Activated CD4-positive, alpha-beta T cell treated with anti-CD3 and anti-CD28 coated beads, Interleukin-2, Interleukin-6, amounts not matched to agents 100 ng/mL and 50 ng/mL, durations not matched to agents 16 hours and 8 hours (primary cell): ENCODE results near the gene PTRH1.

Experiments
- DNase-seq: peaks from one replicate; pipeline ENCODE4 v3.0.0-alpha.2; 2020

PTRH1 gene

DNA sequence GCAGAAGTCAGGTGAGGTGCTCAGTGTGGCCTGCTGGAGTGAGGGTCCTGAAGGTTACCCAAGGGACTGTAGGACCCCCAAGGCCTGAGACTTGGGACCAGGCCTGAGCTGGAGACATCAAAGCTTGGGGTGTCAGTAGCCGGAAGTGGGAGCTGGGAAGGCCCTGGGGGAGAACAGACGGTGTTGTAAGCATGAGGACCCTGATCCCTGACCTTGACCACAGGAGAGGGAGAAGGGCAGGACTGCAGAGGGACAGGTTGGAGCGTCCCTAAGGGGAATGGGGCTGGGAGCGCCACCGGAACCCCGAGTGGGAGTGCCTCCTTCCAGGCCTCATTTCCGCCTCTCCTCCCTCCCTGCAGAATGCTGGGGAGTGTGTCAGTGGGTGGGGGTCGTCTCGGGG is 949 bp upstream of the PTRH1 start:
- DNase-seq: no peak

DNA sequence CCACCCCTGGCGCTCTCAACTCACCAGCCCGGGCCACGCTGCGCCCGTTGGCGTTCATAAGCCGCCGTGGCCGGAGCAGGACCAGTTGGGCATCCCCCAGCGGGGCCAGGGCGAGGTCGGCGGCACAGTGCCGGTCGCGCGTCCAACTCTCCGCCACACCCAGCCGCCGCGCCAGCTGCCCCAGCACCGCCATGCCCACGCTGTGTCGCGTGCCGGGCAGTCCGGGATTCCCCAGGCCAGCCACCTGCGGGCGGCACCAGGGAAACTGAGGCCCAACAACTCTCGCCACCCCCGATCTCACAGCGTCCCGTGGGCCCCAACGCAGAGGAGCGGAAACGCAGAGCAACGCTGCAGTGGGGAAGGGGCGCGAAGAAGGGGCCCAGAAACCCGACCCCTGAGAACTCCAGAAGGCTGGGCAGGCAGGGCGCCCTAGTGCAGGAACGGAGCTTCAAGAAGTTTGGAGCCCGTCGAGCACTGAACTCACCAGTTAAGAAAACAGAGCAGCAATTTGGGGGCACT is 453 bp downstream of the PTRH1 start:
- DNase-seq: peak; percentile 23

DNA sequence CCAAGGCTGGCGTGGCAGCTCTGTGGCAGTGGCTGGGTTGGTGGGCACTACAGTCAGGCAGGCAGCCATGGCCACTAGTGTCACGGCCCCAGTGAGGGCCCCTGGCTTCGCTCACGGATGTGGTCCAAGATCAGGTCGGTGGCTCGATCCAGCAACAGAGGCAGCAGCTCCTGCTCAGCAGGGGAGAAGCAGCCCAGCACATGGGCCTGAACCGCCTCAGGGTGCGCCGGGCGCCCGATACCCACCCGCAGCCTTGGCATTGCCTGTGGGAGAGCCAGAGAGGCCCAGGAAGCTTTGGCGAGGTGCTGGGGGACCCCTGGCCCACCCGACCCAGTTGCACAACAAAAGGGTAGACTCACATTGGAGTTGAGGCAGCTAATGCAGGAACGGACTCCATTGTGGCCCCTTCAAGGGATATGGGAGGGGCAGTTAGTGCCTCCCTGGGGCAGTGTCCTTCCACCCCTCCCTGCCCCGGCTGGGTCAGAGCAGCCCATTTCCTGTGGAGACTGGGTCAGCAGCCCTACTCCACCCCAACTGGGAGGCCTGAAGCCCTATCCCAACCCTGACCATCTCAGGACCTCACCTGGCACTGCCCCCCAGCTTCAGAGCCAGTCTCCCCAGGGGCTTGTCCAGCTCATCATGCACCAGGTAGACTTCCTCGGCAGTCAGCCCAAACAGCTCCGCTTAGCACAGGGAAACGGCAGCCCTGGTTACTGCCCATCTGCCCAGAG is 1.3 kb downstream of the PTRH1 start:
- DNase-seq: no peak

DNA sequence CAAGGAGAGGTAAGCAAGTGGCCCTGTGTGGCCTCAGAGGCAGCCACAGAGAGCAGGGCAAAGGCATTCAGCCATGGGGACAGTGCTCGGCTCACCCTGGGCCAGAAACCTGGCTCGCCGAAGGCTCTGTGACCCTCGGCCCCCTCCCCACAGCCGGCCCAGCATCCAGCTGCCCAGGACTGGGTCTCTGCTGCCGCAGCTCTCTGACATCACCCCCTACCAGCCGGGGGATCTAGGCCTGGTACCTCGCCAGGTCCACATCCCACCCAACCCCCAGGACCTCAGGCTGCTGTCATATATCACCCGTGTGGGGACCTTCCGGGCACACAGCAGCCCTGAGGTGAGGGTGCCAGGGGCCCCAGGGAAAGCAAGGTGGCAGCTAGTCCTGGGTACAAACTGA is 2.6 kb downstream of the PTRH1 start:
- DNase-seq: no peak

DNA sequence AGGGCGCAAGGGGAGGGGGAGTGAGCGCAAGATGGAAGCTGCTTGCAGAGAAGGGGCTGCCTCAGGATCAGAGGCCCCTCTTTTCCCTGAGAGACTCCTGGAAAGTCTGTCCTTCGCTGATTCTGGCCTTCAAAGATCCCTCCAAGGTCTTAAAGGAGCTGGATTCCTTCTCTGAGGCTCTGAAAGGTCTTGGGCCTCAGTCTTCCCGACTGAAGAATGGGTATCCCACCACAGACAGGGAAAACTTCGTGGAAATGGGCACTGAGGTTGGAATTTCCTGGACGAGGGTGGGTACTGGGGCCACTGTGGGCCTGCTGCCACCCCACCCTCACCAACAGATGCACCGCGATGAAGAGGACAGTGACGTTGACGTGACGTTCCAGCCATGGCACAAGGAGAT is 3.1 kb downstream of the PTRH1 start:
- no peak for DNase-seq

DNA sequence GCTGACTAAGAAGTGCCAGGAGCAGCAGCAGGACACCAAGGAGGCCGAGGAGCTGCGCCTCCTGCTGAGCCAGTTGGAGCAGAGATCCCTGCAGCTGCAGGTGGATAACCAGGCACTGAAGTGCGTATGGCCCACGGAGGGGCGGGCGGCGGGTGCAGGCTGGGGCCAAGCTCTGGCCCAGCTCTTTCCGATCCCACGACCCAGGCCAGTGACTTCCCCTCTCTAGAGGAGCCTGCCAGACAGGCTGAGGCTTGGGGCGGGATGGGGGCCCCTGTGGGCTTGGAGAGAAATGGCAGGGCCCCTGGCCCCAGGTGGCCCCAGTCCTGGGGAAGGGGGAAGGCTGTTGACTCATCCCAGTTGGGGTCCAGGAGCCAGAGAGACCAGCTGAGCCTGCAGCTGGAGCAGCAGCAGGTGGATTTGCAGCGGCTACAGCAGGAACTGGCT is 3.6 kb downstream of the PTRH1 start:
- no peak for DNase-seq

DNA sequence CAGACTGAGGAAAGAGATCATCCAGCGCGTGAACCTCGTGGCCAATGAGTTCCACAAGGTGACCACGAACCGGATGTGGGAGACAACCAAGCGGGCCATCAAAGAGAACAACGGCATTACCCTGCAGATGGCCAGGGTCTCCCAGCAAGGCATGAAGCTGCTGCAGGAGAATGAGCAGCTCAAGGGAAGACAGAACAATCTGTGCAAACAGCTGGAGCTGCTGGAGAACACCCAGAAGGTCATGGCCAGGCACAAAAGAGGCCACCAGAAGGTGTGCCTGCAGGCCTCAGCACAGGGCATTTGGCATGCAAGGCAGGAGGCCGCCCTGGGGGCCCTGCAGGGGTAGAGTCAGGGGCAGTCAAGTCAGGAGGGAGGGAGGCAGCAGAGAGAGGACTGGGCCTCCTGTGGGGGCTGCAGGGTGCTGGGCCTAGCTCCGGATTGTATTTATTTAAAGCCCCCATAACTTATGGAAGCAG is 4.2 kb downstream of the PTRH1 start:
- peak; percentile 24 for DNase-seq

DNA sequence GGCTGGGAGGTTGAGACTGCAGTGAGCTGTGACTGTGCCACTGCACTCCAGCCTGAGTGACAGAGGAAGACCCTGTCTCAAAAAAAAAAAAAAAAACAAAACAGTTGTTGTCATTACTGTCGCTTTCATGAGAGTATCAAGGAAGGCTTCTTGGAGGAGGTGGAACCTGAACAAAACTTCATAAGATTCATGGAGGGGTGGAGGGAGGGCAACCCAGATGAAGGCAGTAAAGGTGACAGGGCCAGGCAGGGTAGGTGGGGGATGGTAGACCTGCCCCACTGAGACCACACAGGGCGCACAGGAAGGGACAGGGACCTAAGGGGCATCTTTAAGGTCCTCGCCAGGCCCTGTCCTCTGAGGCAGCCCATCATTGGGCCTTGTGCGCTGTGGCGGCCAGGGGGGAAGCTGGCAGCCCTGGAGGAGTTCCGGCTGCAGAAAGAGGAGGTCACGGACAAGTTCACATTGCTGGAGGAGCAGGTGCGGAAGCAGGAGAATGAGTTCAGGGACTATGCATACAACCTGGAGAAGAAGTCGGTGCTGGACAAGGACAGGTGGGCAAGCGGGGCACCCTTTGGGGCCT is 5.2 kb downstream of the PTRH1 start:
- no peak for DNase-seq

DNA sequence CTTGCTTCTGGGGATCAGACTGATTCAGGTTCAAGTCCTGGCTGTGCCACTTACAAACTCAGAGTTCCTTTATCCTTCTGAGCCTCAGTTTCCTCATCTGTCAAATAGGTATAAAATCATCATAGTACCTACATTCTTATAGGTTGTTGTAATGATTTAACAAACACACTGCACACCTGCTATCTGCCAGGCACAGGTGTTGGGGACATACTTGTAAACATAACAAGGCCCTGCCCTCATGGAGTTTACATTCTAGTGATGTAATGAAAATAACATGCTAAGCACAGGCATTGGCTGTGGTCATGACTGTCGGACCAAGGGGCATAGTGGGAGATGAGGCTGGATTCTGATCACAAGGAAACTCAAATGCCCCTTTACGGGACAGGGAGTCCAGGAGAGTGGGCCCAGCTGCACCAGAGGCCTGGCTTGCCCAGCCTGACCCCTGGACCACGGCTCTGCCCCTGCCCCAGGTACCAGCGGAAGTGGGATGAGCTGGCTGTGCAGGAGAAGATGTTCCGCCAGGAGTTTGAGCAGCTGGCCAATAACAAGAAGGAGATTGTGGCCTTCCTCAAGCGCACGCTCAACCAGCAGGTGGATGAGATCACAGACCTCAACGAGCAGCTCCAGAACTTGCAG is 6.4 kb downstream of the PTRH1 start:
- DNase-seq: no peak

DNA sequence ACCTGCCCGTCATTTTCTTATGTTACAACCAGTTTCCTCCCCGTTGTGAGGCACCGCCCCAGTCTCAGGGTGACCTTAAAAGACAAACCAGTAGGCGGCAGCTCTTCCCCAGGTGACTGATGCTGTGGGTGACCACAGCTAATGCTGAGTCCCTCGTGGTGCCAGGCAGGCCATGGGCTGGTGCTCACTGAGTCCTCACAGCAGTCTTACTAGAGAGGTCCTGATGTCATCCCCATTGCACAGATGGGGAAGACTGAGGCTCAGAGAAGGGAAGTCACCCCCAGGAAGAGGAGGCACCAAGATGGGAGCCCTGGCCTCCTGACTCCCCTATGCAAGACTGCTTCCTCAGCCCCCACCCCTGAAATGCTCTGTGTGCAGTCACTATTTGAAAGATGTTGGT is 7.7 kb downstream of the PTRH1 start:
- DNase-seq: peak; percentile 43

DNA sequence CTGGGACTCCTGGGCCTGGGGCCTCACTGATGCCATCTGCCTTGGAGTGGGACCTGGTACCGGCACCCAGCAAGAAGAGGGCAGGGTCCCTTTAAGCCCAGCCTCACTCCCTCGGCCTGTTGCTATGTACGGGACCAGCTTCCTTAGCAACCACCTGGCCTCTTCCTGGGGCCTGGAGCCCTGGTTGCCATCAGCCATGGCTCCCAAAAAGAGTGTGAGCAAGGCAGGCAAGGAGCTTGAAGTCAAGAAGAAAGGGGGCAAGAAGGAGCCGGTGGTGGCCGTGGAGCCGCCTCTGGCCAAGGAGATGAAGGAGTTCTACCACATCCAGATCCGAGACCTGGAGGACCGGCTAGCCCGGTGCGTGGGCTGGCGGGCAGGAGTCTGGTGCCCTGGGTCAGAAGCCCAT is 8.6 kb downstream of the PTRH1 start, which contains the start of gene CFAP157:
Gene CFAP157 (plus strand): TSS at position 153 of the 406 bp plus-strand sequence. CDS start 44 bp downstream, at position 197.
- DNase-seq: no peak

DNA sequence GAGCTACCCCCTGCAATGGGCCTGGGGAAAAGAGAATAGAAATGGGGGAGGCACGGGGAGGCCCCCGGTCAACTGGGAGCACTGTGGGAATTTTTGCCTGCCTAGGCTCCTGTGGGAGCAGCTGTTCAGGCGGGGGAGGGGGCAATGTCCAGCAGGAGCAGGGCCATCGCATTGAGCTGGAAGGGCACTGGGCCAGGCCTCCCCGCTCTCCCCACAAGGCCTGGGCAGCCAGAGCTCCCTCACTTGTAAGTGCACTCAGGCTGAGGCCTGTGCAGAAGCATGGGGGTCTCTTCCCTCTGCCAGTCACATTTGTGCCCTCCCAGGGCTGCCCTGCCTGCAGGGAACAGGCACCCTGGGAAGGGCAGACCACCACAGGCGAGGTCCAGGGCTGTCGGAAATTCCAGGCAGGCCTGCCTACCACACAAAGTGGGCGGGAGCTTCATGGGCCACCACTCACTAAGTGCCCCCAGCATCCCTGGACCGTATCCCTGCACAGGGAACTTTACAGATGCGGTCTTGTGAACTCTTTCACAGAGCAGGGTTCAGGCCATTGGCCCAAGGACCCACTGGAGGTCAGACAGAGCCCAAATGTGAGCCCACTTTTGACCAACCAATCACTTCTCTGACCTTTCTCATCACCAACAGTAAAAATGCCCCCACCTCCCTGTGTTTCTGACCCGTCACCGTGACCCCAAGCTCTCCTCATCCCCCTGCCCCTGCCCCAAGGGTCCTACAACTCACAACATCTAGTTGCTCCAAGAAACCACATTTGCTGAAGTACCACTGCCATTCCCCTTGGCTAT is 9.7 kb downstream of the PTRH1 start:
- no peak for DNase-seq

DNA sequence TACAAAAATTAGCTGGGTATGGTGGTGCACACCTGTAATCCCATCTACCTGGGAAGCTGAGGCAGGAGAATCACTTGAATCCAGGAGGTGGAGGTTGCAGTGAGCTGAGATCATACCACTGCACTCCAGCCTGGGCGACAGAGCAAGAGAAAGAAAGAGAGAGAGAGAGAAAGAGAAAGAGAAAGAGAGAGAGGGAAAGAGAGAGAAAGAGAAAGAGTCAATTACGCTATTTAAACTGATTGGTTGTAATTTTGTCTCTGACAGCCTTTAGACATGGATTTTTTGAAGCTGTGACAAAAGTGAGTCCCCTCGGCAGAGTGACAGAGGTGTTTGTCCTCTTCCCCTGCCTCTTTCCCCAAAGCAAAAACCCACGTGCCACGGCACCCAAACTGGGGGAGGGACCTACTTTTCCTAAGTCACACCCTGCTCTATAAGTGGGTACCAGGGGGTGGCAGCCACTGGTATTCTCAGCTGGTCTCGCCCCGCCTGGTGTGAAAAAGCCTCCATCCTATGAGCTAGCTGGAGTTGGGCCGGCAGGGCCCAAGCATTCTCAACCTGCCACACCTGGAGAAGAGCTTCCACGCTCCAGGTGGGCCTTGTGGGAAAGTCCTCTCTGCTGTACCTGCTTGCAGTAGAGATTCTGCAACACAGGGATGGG is 12.0 kb downstream of the PTRH1 start:
- DNase-seq: no peak

DNA sequence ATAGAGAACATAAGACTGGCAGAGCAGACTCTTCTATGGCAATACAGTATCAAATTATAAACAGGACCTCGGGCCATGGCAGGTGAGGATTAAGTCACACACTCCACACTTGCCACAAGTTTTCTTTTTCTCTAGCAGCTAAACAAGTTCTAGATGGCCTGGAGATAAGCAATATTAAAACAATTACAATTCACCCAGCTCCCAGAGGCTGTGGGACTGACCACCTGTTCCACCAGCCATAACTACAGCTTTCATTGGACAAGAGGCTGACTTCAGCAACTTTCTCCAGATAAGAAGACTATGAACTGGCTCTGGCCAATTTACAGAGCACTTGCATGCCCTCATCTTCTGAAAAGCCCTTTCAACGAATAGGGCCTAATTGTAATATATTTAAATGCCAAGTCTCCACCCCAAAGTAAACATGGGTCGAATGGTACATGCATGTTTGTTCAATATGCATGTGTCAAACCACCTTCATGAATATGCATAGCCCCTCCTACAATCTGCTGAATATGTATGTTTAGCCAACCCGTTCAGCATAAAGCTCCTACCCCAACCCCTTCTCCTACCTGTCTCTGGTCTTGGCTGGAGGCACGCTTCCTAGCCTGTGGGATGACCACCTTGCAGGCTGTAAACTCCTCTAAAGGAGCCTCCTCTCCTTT is 14.7 kb downstream of the PTRH1 start:
- DNase-seq: no peak

DNA sequence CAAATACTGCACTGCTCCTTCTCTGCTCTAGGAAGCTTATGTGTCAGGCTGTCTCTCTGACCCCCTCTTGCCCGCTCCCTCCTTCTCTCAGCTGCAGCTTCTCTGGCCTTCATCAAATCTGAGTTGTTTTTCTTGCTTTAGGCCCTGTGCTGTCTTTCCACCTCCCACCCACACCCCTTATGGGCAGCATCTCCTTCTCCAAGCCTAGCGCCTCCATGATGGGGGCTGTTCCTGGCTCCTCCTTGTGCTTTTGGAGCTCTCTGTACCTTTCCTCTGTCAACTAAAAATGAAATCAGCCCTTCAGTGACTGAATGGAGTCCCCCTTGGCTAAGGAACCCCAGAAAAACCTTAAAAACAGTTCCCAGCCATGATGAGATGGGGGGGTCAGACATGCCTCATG is 15.3 kb downstream of the PTRH1 start:
- no peak for DNase-seq

DNA sequence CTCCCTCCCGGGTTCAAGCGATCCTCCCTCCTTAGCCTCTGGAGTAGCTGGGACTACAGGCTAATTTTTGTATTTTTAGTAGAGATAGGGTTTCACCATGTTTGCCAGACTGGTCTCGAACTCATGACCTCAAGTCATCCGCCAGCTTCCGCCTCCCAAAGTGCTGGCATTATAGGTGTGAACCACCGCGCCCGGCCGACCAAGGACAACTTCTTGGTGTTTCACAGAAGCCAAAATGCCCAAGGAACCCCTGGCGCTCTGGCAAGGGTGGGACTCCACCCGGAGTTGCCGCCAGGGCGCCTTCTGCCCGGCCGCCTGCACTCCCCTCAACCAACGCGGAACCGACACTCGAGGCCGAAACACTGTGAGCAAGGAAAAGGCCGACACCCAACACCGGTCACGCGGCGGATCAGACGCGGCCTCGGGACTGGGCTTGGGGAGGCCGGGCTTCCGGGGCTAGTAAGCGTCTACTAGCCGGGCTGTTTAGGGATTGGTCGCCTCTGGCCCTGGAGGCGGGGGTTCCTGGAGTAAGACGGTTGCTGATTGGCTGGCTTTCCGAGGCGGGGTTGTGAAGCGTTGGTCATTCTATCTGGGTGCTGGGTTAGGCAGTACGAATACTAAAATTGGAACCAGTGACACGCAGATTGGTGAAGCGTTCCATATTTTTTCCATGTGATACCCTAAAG is 16.3 kb downstream of the PTRH1 start:
- DNase-seq: peak; percentile 93

DNA sequence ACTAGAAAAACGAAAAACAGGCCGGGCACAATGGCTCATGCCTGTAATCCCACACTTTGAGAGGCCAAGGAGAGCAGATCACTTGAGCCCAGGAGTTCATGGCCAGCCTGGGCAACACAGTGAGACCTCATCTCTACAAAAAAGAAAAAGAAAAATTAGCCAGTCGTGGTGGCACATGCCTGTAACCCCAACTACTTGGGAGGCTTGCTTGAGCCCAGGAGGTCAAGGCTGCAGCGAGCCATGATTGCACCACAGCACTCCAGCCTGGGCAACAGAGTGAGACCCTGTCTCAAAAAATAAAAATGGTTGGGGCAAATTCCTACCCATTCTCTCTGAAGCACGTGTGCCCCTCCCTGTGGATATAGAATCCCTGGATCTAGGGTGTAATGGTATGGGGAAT is 17.1 kb downstream of the PTRH1 start:
- DNase-seq: no peak

DNA sequence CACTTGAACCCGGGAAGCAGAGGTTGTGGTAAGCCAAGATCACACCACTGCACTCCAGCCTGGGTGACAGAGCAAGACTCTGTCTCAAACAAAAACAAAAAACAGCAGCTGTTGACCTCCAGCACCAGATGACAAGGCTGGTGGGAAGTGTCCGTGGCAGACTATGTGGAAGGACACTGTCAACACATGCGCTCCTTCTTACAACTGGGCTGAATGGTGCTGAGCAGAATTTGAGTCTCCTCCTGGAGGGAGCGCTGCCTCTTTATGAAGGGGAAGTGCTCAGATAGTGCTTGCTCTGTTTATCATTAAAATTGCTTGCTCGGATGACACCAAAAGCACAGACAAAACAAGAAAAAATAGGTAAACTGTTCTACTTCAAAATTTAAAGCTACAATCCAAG is 17.9 kb downstream of the PTRH1 start:
- DNase-seq: no peak

DNA sequence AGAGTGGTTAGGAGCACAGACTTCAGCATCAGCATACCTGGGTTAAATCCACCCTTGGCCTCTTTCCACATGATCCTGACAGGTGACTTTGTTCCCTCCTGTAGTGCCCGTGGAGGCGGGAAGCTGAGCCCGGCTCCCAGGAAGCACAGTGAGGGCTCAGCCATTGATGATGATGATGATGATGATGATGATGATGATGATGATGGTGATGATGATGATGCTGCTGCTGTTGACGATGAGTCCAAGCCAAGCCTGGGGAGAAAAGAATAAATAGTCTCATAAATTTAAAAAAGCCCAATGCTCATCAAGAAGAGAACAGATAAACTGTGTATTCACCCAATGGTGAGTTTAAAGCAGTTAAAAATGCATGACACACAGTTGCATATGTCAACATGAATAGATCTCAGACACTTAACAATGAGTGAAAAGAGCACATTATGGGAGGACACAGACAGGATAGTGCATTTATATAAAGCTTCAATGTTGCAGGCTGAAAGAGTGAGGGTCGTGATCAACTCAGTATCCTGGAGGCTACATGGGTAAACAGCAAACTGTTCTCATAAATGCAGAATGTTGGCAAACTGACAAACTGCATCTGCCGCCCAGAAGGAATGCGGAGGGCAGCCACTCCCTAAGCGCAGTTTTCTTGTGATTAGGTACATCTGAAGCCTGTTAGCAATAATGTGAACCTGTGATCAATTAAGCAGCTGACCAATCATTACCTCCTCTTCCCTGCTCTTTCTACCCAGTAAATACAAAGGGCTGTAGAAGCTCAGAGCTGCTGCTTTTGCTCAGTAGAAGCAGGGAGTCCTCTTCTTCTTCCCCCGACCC is 20.4 kb downstream of the PTRH1 start:
- DNase-seq: no peak

DNA sequence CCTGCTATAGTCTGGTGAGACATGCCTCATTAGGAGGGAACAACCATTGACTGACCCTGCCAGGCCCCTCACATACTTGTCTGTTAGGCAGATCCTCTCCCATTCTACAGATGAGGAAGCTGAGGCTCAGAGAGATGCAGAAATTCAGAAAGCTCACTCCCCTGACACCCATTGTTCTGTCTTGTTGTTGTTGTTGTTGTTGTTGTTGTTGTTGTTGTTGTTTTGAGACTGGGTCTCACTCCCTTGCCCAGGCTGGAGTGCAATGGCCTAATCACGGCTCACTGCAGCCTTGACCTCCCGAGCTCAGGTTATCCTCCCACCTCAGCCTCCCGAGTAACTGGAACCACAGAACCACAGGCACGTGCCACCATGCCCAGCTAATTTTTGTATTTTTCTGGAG is 21.8 kb downstream of the PTRH1 start:
- DNase-seq: no peak
